ENCODE measurements around the gene MAPT.

The MAPT gene

DNA sequence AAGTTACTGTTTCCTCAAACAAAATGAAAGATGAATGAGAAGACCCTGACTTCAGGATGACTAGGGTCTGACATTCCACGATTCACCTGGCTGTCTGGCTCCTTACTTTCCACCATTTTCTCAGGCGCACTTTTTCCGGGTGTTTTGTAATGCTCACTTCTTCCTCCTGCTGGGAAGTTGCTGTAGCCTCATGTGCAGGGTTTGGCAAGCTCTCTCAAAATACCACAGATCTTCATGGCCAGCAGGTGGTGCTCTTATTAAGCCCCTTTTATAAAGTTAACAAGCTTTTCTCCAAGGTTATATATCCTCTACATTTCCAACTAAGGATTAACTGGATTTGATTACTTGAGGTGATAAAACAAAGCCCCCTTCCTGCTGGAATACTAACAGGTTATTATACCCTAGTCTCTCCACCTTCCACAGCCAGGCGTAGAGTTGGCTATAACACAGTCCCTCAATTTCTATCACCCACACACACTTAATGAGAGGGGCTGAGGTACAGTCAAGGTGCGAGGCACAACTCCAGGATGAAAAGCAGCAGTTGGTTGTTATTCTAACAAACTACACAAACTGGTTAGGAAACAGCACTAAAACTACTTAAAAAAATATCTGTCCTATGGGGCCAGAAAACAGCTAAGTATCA lies 150.1 kb downstream of the MAPT start:
- TF ChIP-seq, protein P1, sequence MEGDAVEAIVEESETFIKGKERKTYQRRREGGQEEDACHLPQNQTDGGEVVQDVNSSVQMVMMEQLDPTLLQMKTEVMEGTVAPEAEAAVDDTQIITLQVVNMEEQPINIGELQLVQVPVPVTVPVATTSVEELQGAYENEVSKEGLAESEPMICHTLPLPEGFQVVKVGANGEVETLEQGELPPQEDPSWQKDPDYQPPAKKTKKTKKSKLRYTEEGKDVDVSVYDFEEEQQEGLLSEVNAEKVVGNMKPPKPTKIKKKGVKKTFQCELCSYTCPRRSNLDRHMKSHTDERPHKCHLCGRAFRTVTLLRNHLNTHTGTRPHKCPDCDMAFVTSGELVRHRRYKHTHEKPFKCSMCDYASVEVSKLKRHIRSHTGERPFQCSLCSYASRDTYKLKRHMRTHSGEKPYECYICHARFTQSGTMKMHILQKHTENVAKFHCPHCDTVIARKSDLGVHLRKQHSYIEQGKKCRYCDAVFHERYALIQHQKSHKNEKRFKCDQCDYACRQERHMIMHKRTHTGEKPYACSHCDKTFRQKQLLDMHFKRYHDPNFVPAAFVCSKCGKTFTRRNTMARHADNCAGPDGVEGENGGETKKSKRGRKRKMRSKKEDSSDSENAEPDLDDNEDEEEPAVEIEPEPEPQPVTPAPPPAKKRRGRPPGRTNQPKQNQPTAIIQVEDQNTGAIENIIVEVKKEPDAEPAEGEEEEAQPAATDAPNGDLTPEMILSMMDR (IDR thresholded peaks at IDR 0.05) = peak; percentile 91

DNA sequence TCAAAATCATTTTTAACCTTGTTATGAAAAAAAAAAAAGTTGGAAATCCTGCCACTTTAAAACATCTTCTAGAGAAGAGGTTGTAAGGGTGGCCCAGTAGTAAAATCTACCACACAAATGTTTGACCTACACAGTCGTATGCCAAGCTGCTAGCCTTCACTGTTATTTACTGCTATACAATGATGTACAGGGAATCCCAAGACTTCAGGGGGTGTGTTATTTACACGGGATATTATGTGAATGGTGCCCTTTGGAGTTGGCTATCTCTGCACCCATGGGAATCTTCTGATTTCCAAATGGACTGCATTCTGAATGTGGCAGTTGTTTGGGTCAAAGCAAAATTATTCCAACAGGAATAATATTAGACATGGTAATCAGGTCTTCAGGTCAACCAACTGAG lies 150.6 kb downstream of the MAPT start:
- TF ChIP-seq, protein P1 (IDR thresholded peaks at IDR 0.05) = no peak

DNA sequence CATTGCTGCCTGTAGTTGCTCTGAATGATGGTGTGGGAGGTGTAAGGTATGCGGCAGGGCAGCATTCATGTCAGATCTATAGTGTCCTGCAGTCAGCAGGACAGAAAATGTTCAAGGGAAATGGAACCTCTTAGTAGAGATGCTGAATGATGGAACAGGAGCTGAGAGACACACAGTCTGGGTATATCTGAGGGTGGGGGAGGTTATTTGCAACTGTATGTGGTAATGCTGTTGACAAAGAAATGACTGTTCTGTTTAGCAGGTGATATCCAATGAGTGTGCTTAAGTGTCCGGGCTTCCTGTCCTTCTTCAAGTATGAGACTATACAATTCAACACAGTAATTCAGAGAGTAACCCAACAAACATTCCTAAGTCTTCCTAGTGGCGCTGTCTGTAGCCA lies 151.3 kb downstream of the MAPT start:
- TF ChIP-seq, protein P1 (IDR thresholded peaks at IDR 0.05) = no peak

DNA sequence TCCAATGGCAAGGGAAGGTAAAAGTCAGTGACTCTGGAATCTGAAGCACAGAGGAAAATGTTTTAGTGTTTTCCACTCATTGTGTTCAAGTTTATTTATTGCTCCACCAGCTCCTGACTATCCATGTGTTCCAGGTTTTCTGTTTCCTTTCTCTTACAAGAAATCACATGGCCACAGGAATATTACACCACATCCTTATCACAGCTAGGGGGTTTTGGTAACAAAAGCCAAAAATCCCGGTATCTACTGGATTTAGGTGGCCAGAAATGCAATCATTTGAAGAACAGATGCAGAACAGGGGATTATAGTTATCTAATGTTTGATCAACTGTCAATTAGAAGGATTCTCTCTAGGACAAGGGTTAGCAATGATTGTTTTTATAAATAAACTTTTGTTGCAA lies 152.6 kb downstream of the MAPT start:
- TF ChIP-seq, protein P1 (IDR thresholded peaks at IDR 0.05) = no peak

DNA sequence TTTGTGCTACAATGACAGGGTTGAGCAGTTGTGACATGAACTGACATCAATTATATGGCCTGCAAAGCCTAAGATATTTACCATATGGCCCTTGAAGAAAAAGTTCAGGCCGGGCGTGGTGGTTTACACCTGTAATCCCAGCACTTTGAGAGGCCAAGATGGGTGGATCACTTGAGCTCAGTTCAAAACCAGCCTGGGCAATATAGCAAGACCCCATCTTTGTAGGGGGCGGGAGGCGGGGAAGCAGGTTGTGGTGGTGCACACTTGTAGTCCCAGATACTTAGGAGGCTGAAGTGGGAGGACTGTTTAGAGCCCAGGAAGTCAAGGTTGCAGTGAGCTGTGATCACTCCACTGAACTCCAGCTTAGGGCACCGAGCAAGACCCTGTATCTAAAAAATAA lies 153.0 kb downstream of the MAPT start:
- TF ChIP-seq, protein P1 (IDR thresholded peaks at IDR 0.05) = no peak

DNA sequence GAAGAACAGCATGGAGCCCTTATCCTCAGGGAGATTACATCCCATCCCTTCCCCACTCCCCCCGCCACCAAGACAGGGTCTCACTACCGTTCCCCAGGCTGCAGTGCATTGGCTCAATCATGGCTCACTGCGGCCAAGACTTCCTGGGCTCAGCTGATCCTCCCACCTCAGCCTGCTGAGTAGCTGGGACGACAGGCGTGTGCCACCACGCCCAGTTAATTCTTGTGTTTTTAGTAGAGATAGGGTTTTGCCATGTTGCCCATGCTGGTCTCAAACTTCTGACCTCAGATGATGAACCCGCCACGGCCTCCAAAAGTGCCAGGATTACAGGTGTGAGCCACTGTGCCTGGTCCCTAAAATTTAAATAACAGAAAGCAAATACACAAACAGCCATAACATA lies 153.5 kb downstream of the MAPT start:
- TF ChIP-seq, protein P1 (IDR thresholded peaks at IDR 0.05) = no peak

DNA sequence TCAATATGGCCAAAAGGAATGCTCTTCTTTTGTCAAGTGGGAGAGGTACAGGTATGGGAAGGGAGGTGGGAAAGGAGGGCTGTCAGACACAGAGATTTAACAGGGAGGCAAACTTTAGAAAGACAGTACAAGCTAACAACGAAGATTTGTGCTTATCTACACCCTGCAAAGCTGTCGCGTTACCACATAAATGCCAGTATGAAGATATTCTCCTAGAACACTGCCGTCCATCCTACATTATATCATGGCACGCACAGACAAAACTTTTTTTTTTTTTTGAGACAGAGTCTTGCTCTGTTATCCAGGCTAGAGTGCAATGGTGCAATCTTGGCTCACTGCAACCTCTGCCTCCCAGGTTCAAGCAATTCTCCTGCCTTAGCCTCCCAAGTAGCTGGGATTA lies 155.3 kb downstream of the MAPT start:
- TF ChIP-seq, protein P1 (IDR thresholded peaks at IDR 0.05) = no peak

All from LNCAP (cell line).